PFSK-1 (cell line): ENCODE measurements around the gene REPIN1.

Source experiments
- FOXP2 ChIP-seq: optimal IDR thresholded peaks from 2 replicates; pipeline ENCODE3; 2011; ENCODE audit warnings: borderline replicate concordance, control low read depth, inconsistent platforms; ENCODE audit not compliant: insufficient read depth; ENCODE audit errors: extremely low read length, extremely low read depth
- POLR2AphosphoS5 ChIP-seq: IDR thresholded peaks from 2 replicates; pipeline ENCODE4 v1.6.1; 2012; ENCODE audit warnings: low read depth, mild to moderate bottlenecking, control low read depth, low read length, moderate library complexity
- SIN3A ChIP-seq: IDR thresholded peaks from 2 replicates; pipeline ENCODE4 v1.6.1; 2012; ENCODE audit warnings: mild to moderate bottlenecking, low read length, moderate library complexity, borderline replicate concordance; ENCODE audit not compliant: insufficient read depth
- TAF1 ChIP-seq: IDR thresholded peaks from 2 replicates; pipeline ENCODE4 v1.6.1; 2012; ENCODE audit warnings: low read length, control low read depth, borderline replicate concordance; ENCODE audit not compliant: insufficient read depth
- TF ChIP-seq, protein P1 (sequence below), 2 experiments: IDR thresholded peaks; 2 replicates each; pipeline versions ENCODE4 v1.6.1 to v1.8.0; 2011 to 2012; ENCODE audit warnings: low read depth in 2 of 2, low read length in 2 of 2, control low read depth in 1 of 2, inconsistent platforms in 1 of 2, mild to moderate bottlenecking in 1 of 2, moderate library complexity in 1 of 2; ENCODE audit not compliant: insufficient read depth in 1 of 2

DNA sequence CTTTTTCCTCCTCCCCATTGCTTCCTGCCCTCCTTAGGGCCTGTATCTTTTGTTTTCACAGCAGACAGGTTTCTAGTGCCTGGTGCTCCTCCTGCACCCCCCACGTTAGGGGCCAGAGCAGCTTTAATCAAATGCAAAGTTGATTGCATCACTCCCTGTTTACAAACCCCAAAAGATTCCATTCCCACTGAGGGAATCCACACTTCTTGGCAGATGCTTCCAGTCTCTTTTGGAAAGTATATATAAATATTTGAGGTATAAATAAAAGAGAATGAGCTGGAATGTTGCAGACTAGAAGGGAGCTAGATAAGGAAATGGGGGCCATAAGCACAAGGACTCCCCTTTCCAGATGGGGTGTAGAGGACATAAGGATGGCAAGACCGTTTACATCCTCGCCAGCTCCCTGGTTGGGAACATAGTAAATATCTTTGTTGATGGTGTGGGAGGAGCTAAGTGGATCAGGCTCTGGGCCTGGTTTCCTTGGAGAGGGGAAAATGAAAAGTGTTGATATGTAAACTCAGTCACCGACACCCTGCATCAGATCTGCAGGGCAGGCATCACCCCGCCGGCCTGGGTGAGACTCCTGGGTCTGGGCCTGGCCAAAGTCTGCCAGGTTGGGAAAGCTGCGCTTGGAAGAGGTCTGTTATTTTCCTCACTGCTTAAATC is 33.4 kb upstream of the REPIN1 start:
- TF ChIP-seq SIN3A = no peak
- no peak for TF ChIP-seq TAF1
- TF ChIP-seq FOXP2 = no peak
- TF ChIP-seq, protein P1, sequence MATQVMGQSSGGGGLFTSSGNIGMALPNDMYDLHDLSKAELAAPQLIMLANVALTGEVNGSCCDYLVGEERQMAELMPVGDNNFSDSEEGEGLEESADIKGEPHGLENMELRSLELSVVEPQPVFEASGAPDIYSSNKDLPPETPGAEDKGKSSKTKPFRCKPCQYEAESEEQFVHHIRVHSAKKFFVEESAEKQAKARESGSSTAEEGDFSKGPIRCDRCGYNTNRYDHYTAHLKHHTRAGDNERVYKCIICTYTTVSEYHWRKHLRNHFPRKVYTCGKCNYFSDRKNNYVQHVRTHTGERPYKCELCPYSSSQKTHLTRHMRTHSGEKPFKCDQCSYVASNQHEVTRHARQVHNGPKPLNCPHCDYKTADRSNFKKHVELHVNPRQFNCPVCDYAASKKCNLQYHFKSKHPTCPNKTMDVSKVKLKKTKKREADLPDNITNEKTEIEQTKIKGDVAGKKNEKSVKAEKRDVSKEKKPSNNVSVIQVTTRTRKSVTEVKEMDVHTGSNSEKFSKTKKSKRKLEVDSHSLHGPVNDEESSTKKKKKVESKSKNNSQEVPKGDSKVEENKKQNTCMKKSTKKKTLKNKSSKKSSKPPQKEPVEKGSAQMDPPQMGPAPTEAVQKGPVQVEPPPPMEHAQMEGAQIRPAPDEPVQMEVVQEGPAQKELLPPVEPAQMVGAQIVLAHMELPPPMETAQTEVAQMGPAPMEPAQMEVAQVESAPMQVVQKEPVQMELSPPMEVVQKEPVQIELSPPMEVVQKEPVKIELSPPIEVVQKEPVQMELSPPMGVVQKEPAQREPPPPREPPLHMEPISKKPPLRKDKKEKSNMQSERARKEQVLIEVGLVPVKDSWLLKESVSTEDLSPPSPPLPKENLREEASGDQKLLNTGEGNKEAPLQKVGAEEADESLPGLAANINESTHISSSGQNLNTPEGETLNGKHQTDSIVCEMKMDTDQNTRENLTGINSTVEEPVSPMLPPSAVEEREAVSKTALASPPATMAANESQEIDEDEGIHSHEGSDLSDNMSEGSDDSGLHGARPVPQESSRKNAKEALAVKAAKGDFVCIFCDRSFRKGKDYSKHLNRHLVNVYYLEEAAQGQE (IDR thresholded peaks at IDR 0.05; ENCODE audit: insufficient read depth in 1 of 2, low read depth in 2 of 2, low read length in 2 of 2) = no peak
- TF ChIP-seq POLR2AphosphoS5 = no peak
